Activated CD8-positive, alpha-beta memory T cell treated with anti-CD3 and anti-CD28 coated beads, Interleukin-2, amount 50 U/mL, for 1 hour (primary cell): ENCODE results near the gene B3GNT2.
"Not testable (repeated sequence)": the region's sequence is repeated elsewhere in the genome, so short reads cannot be mapped to it uniquely, and the experiment has no call there.

Source experiments
- DNase-seq: peaks from one replicate; pipeline ENCODE4 v3.0.0-alpha.2; 2020; ENCODE audit errors: extremely low read depth

B3GNT2 gene

DNA sequence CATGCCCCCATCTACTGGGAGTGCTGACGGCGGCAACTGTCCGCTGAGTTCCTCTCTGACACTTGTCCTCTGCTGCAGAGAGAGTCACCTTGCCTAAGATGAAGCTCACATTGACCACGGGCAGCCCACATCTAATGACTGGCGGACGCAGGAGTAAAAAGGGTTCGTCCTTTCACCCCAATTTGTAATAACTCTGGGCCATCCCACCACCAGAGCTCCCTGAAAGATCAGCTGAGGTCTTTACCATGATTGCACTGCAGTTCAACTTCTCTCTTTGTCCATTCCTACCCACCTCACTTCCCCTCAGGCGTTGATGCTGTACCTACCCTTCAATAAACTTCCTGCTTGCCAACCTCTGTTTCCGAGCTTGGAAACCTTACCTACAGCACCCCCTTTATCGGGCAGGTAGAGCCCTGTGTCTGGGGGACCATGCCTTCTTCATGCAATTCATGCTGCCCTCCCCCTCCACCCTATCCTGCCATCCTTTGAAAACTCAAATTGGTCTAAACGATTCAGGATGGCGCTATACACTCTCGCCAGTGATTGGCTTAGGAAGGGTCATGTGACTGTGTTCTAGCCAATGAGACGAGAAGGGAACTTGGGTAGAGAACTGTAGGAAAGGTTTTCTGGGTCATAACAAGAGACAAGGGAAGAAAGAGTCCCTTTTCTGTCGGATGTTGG is 10.3 kb upstream of the B3GNT2 start:
- DNase-seq = no peak

DNA sequence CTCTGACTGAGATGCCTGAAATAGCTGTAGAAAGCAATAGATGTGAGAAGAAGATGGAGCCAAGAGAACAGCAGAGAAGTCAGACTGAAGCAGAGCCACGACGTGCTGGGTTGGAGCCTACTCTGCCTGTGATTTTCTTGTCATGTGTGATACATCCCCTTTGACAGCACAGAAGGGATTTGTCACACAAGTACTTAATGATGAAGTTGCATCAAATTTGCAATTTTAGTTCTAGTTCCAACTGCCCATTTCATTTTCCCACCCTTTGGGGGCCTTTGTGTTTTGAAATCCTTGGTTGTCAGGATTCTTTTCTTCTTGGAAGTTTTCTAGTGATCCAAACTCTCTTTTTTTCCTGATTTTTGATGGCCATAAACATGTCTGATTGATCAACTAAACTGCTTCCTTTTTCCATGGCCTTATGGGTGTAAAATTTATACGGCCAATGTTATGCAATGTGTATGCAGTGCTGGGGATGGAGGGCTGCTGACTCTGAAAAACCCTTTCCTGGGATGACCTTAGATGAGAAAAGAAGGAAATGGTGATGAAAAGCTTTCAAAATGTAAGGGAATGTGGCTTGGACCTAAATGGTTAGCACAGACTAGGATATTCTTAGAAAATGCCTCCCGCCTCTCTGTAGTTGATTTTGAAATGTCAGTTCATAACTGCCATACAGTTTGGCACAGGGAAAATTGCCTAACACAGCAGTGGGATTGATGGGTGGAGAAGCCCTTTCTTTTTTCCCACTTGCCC is 9.6 kb upstream of the B3GNT2 start:
- DNase-seq = no peak

DNA sequence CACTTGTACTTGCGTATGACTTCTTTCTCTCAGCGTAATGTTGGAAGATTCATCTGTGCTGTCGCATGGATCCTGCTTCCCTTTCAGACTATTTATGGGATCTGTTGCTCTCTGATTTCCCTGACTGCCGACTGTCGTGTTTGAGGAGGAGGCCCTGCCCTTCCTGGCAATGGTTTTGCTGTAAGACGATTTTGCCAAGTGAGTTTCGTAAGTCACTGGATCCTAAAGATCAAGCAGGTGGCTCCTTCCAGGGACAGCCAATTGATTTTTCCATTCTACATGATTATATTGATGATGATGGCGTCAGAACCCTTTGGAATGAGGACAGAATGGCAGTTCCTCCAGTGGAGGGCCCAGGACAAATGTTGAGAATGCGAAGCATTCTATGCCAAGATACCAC is 8.7 kb upstream of the B3GNT2 start:
- DNase-seq = no peak

DNA sequence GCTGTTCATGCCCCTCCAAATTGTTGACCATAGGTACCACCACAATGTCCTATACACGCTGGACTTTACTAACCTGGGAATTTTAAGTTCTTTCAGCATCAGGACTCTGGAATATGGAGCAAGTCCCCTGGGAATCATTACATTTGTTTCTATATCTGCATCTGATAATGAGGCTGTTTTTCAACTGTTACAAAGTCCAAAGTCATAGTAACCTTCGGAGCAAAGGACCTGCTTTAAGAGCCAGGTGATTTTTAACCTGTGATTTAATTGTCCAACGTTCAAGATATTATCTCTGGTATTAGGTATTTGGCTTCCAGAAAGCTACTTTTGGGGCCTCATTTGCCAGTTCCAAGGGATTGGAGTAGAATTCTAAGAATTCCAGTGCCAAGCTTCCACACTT is 7.5 kb upstream of the B3GNT2 start:
- DNase-seq = no peak

DNA sequence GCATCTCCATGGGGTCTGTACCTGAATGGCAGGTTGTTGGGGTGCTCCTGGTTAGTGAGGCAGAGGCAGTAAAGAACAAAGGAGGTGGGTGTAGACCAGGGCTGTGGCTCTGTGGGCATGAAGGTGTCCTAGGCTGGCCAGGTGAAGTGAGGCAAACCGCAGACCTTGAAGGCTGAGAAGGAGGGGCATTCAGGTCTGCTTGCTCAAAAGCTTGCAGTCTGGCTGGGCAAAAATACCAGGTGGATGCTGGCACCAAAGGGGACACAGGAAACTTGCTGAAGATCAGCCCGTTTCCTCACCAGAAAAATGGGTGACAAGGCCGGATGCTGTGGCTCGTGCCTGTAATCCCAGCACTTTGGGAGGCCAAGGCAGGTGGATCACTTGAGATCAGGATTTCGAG is 6.7 kb upstream of the B3GNT2 start:
- no peak for DNase-seq

DNA sequence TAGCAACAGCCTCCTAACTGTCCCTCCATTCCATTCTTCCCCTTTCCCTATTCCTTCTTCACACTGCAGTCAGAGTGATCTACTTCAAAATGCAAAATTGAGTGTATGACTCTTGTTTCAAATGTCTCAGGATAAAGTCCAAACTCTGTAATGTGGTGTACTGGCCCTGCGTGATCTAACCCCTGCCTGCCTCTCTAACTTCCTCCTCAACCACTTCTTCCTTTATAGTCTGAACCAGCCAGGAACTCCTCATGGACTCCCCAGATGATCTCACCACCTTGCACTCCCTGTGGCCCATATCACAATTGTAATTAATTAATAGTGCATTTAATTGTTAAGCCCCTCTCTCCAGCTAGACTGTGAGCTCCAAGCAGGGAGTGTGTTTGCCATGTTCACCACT is 3.1 kb upstream of the B3GNT2 start:
- no peak for DNase-seq

DNA sequence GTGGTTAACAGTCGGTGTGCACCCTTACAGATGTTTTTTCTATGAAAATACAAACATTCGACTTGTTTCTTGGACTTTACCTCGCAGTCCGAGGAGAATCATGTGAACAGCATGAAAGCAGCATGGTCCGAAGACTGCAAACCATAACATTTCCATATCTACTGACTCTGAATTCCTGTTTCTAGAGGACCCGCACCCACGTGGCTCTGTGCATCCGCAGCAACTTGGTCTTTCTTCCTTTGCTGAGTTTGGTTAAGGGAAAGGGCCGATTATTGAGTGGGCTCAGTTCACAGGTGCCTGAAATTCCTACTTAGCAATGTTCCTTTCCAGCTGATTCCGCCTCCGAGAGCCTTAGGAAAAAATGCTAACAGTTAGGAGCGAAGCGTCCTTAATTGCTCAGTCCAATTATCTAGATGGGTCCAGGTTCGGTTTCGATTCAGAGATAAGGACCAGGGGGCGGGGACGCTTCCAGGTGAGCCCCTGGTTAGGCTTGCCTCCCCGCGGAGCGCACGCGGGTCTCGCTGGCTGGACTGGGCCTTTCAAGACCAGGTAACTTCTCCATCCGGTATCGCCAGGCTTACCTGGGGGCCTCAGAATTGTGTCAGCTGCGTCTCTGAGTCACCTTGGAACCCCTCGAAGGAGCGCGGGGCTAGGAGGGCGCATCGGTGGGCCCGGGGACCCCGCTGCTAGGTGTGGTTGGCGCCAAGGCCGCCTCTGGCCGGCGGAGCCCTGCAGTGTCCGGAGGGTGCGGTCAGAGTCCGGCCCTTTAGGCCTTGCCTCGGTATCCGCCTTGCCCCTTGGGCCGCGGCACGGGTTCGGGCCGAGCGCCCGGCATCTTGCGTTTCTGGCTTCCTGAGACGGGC is 1.1 kb upstream of the B3GNT2 start:
- no peak for DNase-seq

DNA sequence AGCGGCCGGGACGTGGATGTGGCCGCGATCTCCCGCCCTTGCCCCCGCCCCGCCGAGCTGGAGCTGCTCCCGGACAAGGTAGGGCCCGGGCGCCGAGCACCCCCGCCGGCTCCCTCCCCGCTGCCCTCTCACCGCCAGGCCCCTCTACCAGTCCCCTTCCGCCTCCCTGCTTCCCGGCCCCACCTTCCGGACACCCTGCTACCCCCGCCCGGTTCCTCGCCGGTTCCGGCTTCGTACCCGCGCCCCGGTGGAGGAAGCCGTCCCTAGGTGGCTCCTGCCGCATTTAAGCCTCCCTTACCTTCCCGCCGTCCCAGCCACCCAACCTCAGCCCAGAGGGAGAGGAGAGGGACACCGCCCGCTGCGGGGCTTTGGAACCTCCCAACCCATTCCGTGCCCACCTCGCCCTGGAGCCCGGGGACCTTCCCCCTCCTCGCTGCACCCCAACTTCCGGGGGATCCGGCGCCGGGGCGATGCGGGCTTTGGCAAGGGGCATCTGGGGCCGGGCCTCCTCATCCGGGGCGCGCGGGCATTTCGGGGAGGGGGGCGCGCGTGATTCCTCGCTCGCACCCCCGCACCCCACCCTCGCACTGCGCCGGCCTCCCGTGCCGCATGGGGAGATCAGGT is 475 bp downstream of the B3GNT2 start:
- no peak for DNase-seq

DNA sequence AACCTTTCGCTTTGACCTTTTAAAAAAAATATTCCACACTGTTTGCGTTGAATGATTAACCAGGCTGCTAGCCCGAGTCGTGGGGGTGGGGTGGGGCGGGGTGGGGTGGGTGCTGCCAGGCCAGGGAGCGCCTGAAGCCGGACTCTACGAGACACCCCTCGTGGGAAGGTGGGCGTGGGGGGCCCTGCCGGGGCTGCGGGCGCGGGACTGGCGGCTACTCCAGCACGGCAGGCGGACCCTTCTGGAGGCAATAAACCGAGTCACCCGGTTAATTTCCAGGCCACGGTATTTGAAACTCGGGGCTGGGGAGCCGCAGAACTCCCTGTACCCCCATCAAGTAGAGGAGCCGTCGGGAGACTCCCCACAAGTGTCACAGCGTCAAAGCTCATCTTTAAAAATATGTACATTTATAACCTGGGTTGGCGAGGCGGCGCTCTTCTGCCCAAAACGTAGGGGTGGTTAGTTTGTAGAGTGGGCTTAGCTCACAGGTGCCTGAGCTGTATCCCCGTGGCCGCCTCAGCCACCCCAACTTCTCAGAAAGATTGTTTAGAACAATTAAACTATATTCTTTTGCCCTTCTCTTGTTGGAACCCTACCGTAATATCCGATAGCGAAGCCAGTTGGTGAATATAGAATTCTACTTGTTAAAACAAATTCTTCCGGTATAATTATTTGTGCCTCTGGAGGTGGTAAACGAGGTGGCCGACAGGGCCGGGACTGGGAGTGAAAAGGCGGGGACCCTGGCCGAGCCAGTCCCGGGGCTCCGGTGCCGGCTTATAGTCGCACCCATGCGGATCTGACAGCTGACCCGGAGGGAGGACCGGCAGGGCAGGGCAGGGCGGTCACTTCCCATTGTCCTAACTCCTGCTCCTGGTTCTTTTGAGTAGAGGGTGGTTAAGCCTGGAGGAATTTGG is 1.4 kb downstream of the B3GNT2 start:
- DNase-seq = no peak

DNA sequence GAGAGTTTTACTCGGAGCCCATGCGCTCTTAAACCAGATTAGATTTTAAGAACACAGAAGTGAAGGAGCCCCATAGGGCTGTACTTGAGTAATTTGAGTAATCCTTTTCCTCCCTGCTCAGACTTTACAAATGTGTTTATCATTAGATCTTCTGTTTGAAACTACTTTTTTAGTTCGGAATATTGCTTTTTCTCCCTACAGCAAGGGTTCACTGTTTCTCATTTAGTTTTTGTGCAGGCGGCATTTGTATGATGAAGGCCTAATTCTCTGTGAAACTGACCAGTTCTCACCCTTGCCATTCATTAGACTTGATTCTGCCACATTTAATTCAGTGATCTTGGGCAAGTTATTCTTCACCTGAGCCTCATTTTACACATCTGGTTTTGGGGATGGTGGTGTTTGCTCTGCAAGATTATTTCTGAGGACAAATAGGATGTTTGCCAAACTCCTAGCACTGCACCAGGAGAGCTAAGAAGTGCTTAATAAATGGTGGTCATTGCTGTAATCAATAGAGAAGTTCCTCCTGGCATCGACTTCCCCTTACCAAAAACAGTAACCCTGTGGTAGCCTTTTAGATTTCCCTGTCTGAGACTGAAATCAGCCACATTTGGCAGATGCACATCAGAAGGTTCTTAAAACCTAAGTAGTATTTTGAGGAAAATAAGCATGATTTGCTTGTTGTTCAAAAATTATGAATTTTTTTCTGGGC is 2.2 kb downstream of the B3GNT2 start:
- DNase-seq = no peak

DNA sequence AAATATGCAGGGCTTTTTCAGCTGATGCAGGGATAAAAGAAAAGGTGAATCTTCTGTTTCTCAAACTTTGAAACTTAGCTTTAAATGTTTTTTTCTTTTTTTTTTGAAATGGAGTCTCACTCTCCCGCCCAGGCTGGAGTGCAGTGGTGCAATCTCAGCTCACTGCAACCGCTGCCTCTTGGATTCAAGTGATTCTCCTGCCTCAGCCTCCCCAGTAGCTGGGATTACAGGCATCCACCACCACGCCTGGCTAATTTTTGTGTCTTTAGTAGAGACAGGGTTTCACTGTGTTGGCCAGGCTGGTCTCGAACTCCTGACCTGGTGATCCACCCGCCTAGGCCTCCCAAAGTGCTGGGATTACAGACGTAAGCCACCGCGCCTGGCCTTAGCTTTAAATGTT is 2.9 kb downstream of the B3GNT2 start:
- not testable (repeated sequence) for DNase-seq

DNA sequence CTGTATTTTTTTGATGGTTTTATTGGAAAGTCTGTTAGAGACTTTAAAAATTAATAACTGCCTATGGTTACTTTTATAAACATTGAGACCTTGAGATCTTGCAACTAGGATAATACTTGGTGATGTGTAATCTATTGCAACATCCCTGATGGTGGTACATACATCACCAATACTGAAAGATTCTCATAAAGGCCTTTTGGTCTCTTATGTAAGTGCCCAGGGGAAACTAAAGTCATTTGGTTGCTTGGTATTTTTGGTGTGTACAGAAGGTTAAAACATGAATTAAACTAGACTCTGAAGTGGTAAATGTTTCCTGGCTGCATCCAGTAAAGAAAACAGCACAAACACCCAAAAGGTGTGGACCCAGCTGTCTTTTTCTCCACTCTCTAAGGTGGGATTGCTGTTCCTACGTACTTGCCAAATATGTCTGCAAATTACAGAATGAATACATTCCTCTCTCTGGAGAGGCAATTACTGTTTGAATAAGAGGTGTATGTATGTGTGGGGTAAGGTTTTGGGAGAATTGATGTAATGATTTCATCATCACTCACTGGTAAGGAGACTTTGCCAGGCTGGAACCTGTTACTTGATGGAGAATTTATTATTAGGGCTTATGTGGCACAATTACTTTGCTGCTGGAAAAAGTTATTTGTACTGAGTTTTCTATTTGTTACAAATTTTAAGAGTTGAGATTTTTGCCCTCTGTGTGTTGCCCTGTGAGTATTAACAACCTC is 3.6 kb downstream of the B3GNT2 start:
- no peak for DNase-seq

DNA sequence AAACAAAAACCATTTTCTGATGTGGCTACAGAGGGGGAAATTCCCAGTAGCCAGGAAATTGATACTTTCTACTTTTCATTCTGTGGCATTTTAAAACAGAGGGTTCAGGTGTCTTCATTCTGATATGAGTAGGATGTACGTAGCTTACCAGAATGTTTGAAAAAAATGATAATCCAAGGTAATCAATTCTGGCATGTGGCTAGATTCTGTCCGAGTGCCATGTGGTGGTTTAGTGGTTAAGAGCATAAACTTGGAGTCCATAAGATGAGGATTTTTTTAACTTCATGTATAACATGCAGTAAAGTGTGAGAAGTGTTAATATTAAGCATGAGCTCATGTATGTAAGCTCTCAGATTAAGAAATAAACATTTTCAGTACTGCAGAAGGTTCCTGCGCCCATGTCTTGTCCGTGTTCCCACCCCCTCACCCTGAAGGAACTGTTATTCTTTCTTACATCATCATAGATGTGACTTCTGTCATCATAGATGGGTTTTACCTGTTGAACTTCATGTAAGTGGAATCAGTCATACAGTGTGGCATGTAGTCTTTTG is 4.5 kb downstream of the B3GNT2 start:
- DNase-seq = no peak

DNA sequence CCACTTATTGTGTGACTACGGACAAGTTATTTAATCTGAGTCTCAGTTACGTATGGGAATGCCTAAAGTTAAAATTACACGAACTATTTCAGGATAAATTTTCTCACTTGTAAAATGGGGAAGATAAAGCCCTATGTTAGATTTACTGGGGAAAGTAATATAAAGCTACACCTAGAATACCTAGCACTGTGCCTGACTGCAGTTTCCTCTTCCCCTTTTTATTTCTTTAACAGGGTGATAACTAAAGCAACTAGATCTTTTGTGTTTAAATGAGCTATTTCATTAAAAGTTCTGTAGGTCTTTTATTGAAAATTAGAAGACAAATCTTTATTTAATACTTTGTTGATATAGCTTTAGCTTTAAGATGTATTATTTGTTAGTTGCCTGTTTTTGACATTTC is 5.0 kb downstream of the B3GNT2 start:
- DNase-seq = no peak

DNA sequence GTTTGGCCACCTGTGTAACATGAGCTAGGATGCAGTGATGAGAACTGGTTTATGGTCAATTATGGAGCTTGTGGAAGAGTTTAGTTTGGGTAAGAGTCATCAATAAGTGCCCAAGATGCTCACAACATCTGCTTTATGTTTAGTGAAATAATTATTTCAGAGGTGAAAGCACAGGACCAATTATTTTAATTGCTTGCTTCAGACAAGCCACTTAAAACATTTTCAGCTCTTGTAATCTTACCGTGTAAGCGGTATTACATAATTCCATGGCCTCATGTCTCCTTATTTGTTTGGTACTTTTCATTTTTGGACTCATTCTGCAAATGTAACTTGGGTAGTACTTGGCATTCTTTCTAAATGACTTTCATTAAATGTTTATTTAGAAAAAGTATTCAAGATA is 5.4 kb downstream of the B3GNT2 start:
- DNase-seq = no peak

DNA sequence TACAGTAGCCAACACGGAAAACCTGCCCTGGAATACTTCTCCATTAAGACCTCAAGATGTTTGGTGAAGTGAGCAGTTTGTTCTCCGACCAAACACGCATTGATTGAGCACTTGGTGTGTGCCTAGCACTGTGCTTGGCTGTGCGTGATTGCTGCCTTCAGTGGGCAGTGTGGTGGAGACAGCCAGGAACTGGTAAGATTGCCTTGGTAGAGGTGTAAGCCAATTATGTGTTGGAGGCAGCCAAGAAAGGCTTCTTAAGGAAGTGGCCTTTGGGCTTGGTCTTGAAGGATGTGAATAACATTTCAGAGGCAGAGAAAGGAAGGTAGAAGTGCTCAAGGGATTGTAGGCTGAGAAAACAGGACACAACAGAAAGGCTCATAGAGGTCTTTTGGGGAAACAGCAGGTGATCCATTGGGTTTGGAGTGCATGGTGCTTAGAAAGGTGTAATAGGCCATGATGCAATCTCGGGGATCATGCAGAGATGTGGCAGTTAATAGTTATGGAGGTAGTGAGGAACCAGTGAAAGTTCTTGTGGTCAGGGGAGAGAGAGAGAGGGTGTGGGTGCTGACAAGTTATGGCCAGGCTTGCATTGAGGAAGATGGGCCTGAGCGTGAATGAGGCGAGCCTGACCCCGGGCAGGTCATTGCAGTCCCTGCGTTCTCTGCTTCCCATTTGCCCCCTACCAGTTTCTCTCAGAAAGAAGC is 6.3 kb downstream of the B3GNT2 start:
- no peak for DNase-seq

DNA sequence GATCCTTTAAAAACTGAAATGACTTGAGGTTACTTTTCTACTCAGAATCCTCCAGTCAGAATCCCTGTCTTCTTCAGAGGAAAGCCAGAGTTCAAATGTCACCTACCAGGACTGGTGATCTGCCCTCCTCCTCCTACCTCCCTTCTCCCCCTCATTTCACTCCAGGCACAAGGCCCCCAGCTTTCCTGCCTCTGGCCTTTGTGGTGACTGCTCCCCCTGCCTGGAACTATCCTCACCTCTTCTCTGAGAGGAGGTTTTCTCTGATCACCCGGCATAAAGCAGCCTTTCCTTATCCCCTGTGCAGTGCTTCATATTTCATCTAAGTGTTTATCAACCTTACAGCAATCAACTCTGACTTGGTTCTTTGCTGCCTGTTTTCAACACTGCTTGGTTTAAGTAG is 6.8 kb downstream of the B3GNT2 start:
- no peak for DNase-seq

DNA sequence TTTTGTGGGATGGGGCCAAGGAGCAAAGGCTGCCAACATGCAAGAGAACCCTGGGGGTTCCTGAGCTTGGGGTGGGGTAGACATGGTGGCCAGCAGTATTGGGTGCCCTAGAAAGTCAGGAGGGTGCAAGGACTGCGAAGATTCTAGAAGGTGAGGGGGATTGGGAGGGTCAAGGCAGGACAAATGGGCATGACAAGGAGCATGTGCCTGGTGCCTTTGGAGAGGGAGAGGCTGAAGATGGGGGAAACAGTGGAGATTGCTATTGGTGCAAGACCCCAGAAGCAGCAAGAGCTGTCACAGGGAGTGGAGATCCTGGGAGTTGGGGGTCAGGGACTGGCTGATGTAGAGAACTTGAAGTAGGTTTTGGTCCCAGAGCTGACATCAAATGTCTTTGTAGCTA is 7.5 kb downstream of the B3GNT2 start:
- no peak for DNase-seq

DNA sequence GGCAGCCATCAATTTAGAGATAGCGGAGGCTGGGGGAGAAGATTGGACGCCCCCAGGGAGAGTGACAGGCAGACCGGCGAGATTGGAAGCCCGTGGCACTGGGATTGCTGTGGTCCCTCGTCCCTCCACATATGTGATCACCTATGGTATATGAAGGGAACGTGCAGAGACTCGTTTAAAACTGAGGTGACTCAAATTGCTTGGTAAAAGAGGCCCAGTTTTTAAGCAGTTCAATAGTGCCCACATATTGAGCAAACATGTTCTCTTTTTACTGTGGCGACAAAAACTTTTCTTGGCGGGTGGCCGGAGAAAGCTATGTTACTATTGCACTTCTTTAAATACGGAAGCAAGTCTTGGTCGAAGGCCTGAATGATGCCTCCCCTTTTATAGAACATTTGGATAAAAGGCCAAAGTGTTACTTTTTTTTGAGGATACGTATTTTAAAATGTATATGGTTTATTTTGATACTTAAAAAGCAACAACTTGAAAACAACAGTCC is 9.1 kb downstream of the B3GNT2 start:
- no peak for DNase-seq
